Measurements from ENCODE around the gene KAZN.

The KAZN gene

GRCh38 chr1:14945132-14946010, 346.9 kb downstream of the KAZN start:
- FAIRE-seq, result no peak

- FAIRE-seq, result no peak
Measured at GRCh38 chr1:14946011-14946359, 347.5 kb downstream of the KAZN start.

- no peak for FAIRE-seq
Measured at GRCh38 chr1:14946684-14947238, 348.3 kb downstream of the KAZN start.

GRCh38 chr1:14947421-14947820, 348.9 kb downstream of the KAZN start:
- FAIRE-seq, result no peak

DNA sequence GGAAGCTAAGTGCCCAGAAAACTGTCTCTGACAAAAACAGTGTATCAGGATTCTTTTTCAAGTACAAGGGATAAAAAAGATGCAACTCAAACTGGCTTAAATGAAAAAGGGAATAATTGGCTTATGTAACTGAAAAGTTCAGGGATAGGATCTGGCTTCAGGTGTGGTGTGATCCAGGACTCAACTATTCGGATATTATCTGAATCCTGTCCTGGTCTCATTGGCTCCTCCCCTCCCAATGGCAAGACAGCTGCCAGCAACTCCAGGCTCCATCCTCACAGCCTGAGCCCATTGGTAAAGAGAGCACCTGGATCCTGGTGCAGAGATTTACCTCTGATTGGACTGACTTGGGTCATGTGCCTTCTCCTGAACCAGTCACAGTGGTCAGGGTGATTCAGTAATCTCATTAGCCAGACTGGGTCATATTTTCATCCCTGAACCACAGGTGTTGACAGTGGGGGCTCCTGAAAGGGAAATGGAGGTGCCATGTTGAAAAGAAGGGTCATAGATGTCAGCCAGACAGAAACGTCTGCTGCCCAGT, 349.7 kb downstream of the KAZN start:
- no peak for FAIRE-seq

- FAIRE-seq, result no peak
Measured at GRCh38 chr1:14949270-14949835, 350.9 kb downstream of the KAZN start.

GRCh38 chr1:14949836-14950713, 351.6 kb downstream of the KAZN start:
- FAIRE-seq, result no peak

GRCh38 chr1:14951766-14952165, 353.3 kb downstream of the KAZN start:
- FAIRE-seq, result no peak

DNA sequence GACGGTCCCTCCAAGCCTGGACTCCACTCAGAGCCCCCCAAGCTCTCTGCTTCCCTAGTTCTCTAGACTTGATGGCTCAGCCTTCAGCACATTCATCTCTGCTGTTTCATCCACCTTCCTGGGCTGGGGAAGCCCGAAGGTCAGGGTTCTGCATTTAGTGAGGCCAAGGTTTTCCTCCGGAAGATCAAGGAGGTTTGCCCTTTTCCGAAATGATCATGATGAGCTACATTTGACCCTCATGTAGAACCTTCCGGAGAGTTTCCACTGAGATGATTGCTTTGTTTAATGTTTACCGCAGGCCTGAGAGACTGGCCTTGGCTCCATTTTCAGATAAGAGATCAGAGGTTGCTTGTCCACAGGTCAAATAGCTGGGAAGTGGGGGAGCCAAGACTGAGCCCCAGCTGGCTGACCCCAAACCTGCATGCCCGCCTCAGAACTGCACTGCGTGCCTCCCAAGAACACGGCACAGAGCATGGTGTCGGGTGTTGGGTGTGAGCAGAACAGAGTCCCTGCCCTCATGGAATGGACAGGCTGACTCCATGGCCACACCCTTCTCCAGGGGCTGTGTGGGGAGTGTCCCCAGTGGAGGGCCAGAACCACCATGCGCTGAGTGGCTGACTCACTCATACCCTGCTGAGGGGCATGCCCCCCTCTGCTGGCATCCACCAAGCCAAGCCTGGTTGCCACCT, 354.3 kb downstream of the KAZN start:
- FAIRE-seq, result no peak

- no peak for FAIRE-seq
Measured at GRCh38 chr1:14954210-14954609, 355.7 kb downstream of the KAZN start.

GRCh38 chr1:14954930-14955329, 356.4 kb downstream of the KAZN start:
- FAIRE-seq, result no peak

GRCh38 chr1:14955402-14955801, 356.9 kb downstream of the KAZN start:
- FAIRE-seq, result no peak

DNA sequence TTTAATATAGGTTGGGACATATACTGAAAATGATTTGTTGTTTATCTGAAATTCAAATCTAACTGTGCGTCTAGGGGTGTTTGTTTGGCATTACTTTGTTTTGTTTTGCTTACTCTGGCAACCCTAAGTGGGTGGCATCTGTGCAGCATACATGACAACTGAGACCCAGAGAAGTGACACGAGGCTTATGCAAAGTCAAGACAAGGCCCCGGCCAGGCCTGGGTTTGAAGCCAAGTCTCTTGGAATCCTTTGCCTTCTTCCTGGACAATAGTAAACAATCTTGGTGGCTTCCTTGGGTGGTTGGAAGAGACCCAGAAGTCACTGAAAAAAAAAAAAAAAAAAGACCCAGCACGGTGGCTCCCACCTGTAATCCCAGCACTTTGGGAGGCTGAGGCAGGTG, 357.5 kb downstream of the KAZN start:
- no peak for FAIRE-seq

DNA sequence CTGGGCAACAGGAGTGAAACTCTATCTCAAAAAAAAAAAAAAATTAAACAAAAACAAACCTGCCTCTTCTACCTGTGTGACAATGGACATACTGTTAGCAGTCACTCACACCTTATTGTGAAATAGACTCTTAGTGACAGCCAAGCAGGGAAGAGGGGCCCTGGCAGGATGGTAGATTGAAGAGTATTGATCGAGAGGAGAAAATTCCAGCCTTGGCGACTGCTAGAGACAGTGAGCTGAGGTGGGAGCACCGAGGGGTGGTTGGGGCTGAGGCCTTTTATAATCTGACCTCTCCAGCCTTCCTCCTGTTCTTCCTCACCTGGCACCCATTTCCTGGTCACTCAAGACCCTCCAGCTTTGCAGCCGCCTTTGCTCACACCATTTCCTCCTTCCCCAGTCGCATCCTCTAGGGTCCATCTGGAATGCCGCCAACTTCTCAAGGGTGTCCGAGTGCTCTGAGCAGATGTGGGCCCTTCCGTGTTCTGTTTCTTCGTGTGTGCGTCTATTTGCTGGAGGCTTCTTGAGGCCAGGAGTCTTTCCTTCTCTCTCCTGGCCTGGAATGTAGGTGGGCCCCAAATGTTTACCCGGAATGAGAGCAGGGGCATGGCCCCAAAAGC, 358.2 kb downstream of the KAZN start:
- FAIRE-seq, result no peak

DNA sequence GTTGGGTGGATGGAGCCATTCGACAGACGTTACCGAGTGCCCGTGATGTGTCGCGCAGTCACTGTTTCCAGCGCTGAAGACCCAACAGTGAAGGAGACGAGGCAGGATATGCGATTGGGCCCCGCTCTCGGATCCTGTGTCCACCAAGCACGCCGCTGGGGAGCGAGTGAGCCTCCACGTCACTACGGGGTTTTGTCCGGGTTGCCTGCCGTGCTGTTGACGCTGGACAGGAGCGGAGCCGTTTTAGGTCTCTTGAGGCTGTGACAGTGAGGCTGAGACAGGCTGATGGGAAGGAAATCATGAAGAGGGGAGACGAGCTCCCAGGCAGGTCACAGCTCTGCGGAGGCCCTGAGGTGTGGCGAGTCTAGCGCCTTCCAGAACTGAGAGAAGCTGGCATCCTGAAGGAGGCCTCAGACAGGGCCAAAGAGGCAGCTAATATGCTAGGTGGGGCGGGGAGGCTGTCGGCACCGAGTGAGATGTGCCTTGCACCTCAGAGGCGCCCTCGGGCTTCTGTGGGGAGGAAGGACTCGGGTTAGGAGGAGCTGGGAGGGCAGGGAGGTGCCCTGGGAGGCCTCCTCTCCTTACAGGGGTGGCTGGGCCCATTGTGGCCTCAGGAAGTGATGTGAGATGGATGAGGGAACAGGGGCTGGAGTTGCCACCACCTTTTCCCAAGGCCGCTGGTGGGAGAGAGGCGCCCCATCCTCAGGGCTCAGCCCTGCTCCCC, 359.1 kb downstream of the KAZN start:
- no peak for FAIRE-seq

- no peak for FAIRE-seq
Measured at GRCh38 chr1:14958249-14959058, 360.0 kb downstream of the KAZN start.

- FAIRE-seq, result no peak
Measured at GRCh38 chr1:14959059-14959694, 360.7 kb downstream of the KAZN start.

DNA sequence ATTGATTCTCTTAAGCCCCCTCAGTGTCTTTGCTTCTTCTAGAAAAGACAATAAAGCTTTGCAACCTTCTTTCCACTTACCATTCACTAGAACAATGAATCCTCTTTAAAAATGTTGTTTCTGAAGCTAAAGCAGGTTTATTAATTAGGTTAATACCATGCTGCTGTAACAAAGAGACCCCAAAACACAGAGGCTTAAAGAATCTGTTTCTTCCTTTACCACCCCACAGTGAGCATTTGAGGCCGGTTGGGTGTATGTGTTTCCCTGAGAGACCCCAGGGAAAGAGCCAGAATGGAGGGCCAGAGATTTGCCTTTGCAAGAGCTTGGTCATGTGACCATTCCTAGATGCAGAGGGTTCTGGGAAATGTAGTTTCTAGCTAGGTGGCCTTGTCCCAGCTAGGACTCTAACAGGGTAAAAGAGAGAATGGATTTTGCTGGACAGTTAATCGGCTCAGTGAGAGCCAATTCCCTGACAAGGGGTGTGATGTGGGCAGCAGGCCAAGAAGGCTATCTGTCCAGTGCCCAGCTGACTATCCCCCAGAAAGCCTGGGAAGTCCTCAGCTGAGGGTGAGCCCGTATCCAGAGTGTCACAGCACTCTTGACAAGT, 363.3 kb downstream of the KAZN start:
- FAIRE-seq, result no peak

GRCh38 chr1:14962407-14962806, 363.9 kb downstream of the KAZN start:
- no peak for FAIRE-seq
